ENCODE data around the gene HSDL2.

- TF ChIP-seq RCOR1 (IDR thresholded peaks at IDR 0.05; ENCODE audit: insufficient replicate concordance, low read length), result no peak
- no peak for TF ChIP-seq CHD1 (IDR thresholded peaks at IDR 0.05; ENCODE audit: low read depth, low read length)
Measured at GRCh38 chr9:112445196-112445595, 65.3 kb downstream of the HSDL2 start.
